Colonic mucosa (tissue), 4 donors: Measurements from ENCODE around the gene ZBTB45. TPM values are rescaled to one million over a fixed set of nuclear protein-coding genes. Genes with fewer than 3 reads are reported as not detected.
A peak's percentile ranks its signal among the peaks of the same experiment; 100 is the strongest.

Experiments used
- DNase-seq: peaks from one replicate; pipeline ENCODE4 v3.0.0-alpha.2; 2020
- H3K27ac ChIP-seq: fragments of 200-600 bp; one replicate; pipeline ENCODE4 v1.8.0; 2021
- H3K27me3 ChIP-seq: fragments of 200-600 bp; one replicate; pipeline ENCODE4 v1.8.0; 2021
- H3K36me3 ChIP-seq: fragments of 200-600 bp; one replicate; pipeline ENCODE4 v1.8.0; 2021
- H3K4me1 ChIP-seq: fragments of 200-600 bp; one replicate; pipeline ENCODE4 v1.8.0; 2021; ENCODE audit warnings: mild to moderate bottlenecking
- H3K4me3 ChIP-seq: fragments of 200-600 bp; one replicate; pipeline ENCODE4 v1.8.0; 2021
- H3K9ac ChIP-seq, 2 donors: one replicate each; pipeline ENCODE4 v1.7.0; 2013; ENCODE audit warnings: control low read depth in 2 of 2, low read depth in 2 of 2, low read length in 2 of 2
- H3K9me3 ChIP-seq: fragments of 200-600 bp; one replicate; pipeline ENCODE4 v1.8.0; 2021
- intact Hi-C: fragments of 100-400 bp; cut with DNase I; formaldehyde crosslinking; loops from one replicate; pipeline ENCODE4 v1.14.1; 2022
- total RNA-seq, 2 donors: library from RNA; stranded (reverse); fragmentation: NEBNext Ultra II Directional in 1 of 2; extraction: Animal tissue kit (Norgen Biotek cat#: 25700) in 1 of 2; gene quantifications; one replicate each; pipeline ENCODE4 v1.2.1, GENCODE V29; 2021
- TF ChIP-seq, protein P1 (sequence below): fragments of 200-600 bp; IDR thresholded peaks from one replicate; pipeline ENCODE4 v1.8.0; 2022; ENCODE audit warnings: antibody characterized with exemption, mild to moderate bottlenecking
- donor health status: healthy.
- donor health status: DM: no; HTN: no; CAD: no.
- donor health status: DM: no; HTN: no; CAD: no.

ZBTB45 gene
- total RNA-seq, 2 donors from 2014 or later, result 13.5 to 20.2 TPM

DNA sequence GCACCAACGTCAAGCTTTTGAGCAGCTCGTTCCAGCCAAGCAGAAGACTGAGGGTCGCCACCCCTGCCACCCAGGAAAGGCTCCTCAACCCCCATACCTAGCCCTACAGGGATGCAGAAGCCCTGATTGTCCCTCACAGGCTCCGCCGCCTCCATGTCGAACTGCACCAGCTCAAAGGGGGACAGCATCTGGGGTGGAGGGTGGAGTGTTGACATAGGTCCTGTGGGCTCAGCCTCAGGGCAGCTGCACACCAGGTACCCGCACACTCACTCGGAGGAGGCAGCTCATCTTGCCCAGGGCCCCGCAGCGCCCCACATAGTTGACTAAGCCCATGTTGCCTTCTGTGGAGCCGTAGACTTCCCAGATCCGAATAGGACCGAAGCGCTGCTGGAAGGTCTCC lies 19.4 kb downstream of the ZBTB45 start:
- Histone ChIP-seq H3K27ac (no peak overlapping the region), H3K9me3 (no peaks in the 10 kb centered on the region), H3K4me1 (no peaks in the 10 kb centered on the region), H3K4me3 (no peak overlapping the region), H3K9ac (no peak overlapping the region), H3K36me3 (no peaks in the 10 kb centered on the region), H3K27me3 (no peaks in the 10 kb centered on the region)
- TF ChIP-seq, protein P1, sequence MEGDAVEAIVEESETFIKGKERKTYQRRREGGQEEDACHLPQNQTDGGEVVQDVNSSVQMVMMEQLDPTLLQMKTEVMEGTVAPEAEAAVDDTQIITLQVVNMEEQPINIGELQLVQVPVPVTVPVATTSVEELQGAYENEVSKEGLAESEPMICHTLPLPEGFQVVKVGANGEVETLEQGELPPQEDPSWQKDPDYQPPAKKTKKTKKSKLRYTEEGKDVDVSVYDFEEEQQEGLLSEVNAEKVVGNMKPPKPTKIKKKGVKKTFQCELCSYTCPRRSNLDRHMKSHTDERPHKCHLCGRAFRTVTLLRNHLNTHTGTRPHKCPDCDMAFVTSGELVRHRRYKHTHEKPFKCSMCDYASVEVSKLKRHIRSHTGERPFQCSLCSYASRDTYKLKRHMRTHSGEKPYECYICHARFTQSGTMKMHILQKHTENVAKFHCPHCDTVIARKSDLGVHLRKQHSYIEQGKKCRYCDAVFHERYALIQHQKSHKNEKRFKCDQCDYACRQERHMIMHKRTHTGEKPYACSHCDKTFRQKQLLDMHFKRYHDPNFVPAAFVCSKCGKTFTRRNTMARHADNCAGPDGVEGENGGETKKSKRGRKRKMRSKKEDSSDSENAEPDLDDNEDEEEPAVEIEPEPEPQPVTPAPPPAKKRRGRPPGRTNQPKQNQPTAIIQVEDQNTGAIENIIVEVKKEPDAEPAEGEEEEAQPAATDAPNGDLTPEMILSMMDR, result no peak
- intact Hi-C loops, result no loop called here
- DNase-seq, result no peak

- peak overlapping the region; percentile 56 for H3K27ac ChIP-seq
Observed at GRCh38 chr19:58499021-58499927, 20.3 kb downstream of the ZBTB45 start.

GRCh38 chr19:58498316-58499020 lies 21.1 kb downstream of the ZBTB45 start:
- Histone ChIP-seq H3K36me3 (no peaks in the 10 kb centered on the region), H3K4me1 (no peaks in the 10 kb centered on the region), H3K9ac (peak overlapping the region in 1 of 2 donors; percentile 26), H3K4me3 (peak overlapping the region; percentile 52), H3K27me3 (no peaks in the 10 kb centered on the region), H3K9me3 (no peaks in the 10 kb centered on the region), H3K27ac (no peak overlapping the region)
- TF ChIP-seq, protein P1, result no peak
- no peak for DNase-seq
- intact Hi-C loops, result no loop called here

More at GRCh38 chr19:58499021-58499927, 20.3 kb downstream of the ZBTB45 start:
- intact Hi-C loops, result no loop called here
- Histone ChIP-seq H3K36me3 (no peaks in the 10 kb centered on the region), H3K4me1 (no peaks in the 10 kb centered on the region), H3K9ac (peak overlapping the region; percentile 45 to 54), H3K9me3 (no peaks in the 10 kb centered on the region), H3K4me3 (peak overlapping the region; percentile 52), H3K27me3 (no peaks in the 10 kb centered on the region)
- DNase-seq, result peak; percentile 100
- TF ChIP-seq, protein P1, result no peak

DNA sequence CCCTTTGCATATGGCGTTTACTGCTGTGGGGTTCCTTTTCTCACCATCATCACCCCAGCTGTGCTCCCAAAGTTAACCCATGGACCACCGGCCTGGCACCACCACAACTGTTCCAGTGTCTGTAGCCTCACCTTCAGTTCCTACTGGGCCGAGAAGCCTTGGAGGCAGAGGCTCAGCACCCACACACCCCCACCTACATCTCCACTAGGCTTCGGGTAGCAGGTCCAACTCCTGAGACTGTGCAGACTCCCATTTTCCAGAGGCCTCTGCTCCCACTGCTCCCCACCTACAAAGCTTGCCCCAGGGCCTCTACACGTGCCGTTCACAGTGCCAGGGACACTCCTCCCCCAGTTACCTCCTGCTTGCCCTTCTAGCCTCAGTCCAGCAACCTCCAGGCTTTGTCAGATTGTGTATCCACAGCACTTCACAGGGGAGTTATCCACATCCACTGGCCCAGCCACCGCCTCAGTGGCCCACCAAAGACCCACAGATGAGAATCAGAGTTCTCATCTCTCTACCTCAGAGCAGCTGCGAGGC lies 21.9 kb downstream of the ZBTB45 start:
- no peak for DNase-seq
- Histone ChIP-seq H3K9ac (no peak overlapping the region), H3K36me3 (no peaks in the 10 kb centered on the region), H3K4me3 (no peak overlapping the region), H3K9me3 (no peaks in the 10 kb centered on the region), H3K27ac (no peak overlapping the region), H3K4me1 (no peaks in the 10 kb centered on the region), H3K27me3 (no peaks in the 10 kb centered on the region)
- intact Hi-C loops, result no loop called here
- TF ChIP-seq, protein P1, result no peak

DNA sequence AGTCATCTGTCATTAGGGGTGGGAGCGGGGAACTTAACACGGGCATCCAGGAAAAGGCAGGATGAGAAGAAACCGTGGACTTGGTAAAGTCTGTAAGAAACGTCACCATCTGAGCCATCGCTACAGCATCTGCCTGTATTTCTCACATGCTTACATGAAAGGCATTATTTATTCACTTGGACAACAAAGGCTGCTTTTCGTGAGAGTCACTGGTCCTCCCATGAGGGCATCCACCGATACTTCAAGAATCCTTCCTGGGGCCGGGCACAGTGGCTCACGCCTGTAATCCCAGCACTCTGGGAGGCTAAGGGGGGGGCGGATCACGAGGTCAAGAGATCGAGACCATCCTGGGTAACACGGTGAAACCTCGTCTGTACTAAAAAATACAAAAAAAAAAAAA lies 27.3 kb downstream of the ZBTB45 start:
- Histone ChIP-seq H3K9ac (no peak overlapping the region), H3K4me1 (no peaks in the 10 kb centered on the region), H3K4me3 (no peak overlapping the region), H3K9me3 (no peaks in the 10 kb centered on the region), H3K27ac (no peak overlapping the region), H3K27me3 (no peaks in the 10 kb centered on the region), H3K36me3 (no peaks in the 10 kb centered on the region)
- TF ChIP-seq, protein P1, result no peak
- intact Hi-C loops, result no loop called here
- no peak for DNase-seq
